WI38 (cell line): ENCODE results near the gene KIF1A.

Experiments used
- H3K4me3 ChIP-seq: 2 replicates; pipeline ENCODE4 v1.5.1; 2011; ENCODE audit warnings: low read depth, mild to moderate bottlenecking, control low read depth, low read length
- TF ChIP-seq, protein P1 (sequence below): IDR thresholded peaks from 2 replicates; pipeline ENCODE4 v1.5.1; 2012; ENCODE audit warnings: low read depth, mild to moderate bottlenecking, control low read depth, low read length

KIF1A gene

DNA sequence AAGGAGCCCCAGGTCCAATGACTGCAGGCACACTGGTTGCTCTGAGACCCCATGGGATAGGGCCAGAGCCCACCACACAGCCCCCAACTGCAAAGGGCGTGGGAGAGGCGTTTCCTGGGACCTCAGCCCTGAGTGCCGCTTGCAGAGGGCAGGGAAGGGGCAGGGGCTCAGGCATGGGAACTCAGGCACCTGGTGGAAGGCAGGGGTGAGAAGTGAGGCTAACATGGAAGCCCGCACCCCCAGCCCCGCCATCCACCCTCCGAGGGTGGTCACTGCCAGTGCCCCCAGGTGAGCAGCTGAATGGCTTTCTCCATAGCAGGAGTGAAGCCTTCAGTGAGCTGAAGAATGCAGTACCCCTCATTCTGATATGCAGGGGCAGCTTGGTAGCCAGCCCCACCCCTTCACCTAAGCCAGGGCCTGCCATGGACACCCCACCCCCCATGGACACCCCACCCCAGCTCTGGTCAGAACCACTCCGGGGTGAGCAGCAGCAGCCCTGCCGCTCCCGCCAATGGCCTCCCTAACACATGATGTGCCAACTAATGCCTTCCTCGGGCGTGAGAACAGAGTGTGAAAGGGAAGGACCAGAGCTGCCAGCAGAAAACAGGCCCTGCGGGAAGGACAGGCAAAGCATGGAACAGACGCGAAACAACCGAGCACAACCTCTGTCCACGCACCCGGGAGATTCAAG lies 6.6 kb downstream of the KIF1A start:
- H3K4me3 ChIP-seq: no peak overlapping the region
- TF ChIP-seq, protein P1, sequence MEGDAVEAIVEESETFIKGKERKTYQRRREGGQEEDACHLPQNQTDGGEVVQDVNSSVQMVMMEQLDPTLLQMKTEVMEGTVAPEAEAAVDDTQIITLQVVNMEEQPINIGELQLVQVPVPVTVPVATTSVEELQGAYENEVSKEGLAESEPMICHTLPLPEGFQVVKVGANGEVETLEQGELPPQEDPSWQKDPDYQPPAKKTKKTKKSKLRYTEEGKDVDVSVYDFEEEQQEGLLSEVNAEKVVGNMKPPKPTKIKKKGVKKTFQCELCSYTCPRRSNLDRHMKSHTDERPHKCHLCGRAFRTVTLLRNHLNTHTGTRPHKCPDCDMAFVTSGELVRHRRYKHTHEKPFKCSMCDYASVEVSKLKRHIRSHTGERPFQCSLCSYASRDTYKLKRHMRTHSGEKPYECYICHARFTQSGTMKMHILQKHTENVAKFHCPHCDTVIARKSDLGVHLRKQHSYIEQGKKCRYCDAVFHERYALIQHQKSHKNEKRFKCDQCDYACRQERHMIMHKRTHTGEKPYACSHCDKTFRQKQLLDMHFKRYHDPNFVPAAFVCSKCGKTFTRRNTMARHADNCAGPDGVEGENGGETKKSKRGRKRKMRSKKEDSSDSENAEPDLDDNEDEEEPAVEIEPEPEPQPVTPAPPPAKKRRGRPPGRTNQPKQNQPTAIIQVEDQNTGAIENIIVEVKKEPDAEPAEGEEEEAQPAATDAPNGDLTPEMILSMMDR: no peak

DNA sequence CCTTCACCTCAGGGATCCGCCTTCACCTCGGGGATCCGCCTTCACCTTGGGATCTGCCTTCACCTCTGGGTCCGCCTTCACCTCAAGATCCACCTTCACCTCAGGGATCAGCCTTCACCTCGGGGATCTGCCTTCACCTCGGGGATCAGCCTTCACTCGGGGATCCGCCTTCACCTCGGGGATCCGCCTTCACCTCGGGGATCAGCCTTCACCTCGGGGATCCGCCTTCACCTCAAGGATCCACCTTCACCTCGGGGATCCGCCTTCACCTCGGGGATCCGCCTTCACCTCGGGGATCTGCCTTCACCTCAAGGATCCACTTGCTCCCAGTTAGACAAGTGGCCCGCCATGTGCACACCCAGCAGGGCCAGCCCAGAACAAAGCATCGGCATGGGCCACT lies 7.3 kb downstream of the KIF1A start:
- H3K4me3 ChIP-seq: no peak overlapping the region
- TF ChIP-seq, protein P1: no peak

DNA sequence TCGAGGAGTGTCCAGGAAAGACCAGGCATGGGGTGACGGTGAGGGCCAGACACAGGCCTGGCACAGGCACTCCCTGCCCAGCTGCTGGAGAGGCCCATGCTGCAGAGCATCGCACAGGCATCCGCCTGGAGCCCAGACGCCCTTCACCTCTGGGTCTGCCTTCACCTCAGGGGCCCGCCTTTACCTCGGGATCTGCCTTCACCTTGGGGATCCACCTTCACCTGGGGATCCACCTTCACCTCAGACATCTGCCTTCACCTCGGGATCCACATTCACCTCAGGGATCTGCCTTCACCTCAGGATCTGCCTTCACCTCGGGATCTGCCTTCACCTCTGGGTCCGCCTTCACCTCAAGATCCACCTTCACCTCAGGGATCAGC lies 7.7 kb downstream of the KIF1A start:
- H3K4me3 ChIP-seq: no peak overlapping the region
- TF ChIP-seq, protein P1: no peak

DNA sequence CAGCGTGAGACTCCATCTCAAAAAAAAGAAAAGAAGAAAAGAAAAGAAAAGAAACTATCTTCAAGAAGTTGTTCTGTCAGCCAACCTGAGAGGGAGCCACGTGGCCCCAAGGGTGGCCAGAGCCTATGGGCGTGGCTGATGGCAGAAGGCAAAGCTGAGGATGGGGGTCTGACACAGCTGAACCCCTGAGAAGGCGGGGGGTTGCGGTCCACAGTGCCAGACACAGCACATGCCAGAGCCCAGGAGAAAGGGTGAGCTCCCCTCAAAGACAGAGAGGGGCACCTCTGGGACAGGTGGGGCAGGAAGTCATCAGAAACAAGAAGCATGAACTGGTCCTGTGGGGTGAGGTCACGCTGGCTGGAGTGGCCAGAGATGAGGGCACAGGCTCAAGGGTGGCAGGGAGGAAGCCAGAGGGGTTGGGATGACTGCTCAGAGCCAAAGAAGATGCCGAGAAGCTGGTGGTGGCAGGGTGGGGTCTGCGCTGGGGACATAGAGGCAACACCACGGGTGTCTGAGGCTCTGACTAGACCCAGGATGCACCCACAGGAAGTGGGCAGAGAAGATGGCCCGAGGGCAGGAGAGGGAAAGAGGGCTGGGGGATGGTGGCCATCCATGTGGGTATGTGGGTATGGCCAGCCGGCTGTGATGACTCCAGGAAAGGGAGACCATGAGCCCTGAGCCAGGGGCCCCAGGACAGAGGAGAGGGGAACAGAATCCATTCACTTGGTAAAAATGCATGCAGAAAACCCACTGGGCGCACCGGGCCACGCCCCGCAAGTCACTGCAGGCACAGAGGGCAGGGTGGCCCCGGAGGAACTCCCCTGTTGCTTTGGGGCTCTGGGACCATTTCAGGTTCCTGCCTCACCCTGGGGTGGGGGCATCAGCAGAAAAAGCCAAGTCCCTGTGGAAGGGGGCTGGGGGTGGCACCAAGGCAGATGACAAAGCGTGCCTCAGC lies 8.4 kb downstream of the KIF1A start:
- TF ChIP-seq, protein P1: no peak
- H3K4me3 ChIP-seq: no peak overlapping the region

DNA sequence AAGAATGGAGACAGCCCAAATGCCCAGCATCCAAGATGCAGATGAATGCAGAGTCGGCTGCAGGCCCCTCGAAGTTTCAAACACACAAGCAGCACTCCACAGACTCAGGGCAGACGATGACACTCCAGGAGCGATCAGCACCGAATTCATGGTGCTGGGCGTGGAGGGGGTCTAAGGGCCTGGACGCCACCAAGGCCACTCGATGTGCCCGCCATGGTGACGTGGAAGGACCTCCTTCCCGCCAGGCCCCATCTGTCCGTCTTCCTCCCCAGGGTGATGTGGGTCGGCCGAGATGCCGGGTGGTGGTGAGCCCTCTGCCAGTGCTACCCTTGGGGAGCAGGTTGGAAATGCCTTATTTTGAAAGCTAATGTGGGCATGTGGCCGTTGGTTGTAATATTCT lies 9.4 kb downstream of the KIF1A start:
- H3K4me3 ChIP-seq: no peak overlapping the region
- TF ChIP-seq, protein P1: no peak

DNA sequence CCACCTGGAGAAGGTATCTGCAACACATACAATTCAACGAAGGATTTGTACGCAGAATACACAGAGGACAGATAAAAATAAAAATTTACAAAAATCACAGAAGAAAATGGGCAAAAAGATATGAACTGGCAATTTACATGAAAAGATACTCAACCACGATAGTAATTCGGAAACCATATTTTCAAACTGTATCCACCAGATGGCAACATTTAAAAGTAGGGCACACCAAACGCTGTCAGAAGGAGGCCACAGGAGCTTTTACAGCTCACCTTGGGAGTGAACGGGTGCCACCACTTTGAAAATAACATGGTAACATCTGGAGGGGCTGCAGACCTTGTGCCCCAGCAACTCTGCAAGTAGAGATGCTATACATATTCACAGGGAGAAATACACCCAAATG lies 9.8 kb downstream of the KIF1A start:
- TF ChIP-seq, protein P1: no peak
- no peak overlapping the region for H3K4me3 ChIP-seq

DNA sequence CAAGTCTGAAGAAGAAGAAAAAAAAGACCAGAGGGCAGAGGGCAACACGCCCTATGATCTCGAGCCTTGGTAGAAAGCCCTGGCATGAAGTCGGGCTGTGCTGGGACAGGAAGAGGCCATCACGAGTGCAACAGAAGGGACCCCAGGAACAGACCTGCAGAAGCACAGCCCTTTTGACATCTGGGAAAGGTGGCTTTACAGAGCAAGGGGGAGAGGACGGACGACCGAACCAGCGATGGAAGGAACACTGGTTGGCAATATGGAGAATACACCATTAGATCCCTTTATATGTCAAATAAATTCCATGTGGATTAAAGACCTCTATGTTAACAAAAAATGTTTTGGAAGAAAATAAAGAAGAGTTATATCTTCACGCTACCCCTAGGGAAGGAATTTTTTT lies 10.7 kb downstream of the KIF1A start:
- H3K4me3 ChIP-seq: no peak overlapping the region
- TF ChIP-seq, protein P1: no peak
